DMS79 treated with DMSO at 0.1 percent for 48 hours (cell line): ENCODE results near the gene ADCY5.
A peak's percentile ranks its signal among the peaks of the same experiment; 100 is the strongest.
"Not testable (repeated sequence)": the region's sequence is repeated elsewhere in the genome, so short reads cannot be mapped to it uniquely, and the experiment has no call there.

Experiments used
- DNase-seq: peaks from one replicate; lab custom pipeline; 2025; lab: John Stamatoyannopoulos, UW

ADCY5 gene

DNA sequence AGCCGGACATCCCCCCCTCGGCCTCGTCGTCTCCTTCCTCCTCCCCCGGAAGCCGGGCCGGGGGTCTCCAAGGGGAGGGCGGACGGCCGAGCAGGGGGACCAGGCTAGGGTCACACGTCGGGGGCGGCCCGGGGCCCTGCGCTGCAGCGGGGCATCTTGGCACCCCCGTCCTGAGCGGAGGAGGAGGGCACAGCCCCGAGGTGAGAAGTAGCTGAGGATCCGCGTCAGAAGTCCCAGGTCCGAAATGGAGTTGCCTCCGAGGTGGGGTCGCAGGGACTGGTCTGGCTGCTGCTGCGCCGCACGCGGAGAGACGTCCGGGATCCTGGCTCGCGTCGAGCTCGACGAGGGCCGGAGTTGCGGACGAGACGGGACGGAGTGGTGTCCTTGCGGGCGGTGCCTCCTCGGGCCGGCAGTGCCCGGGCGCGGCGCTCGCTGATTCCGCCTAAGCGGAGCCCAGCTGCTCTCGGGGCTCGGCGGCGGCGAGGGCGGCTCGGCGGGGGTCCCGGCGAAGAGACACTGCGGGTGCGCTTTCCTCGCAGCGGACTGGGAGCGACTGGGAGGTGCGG is at the start of gene ADCY5:
Gene ADCY5 (minus strand): TSS at position 555 of the 566 bp plus-strand sequence. CDS start 545 bp downstream, at position 10.
- no peak for DNase-seq

DNA sequence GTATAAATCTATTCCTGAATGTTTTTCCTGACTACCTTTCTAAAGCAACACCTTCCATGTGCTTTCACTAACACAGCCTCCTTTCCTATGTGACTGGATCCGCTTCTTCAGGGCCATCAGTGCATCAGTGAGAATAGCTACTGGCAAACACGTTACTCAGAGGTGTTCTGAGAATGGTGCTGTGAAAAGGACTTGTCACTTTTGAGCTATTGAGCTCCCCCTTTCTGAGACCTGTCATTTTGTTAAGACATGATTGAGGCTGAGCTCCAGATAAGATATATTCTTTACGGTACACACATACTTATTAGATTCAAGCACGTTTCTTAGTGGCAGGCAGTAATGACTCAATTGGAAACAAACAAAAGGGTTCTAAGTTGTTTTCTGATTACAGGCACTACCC is 45.0 kb upstream of the ADCY5 start:
- DNase-seq, result no peak

- DNase-seq, result no peak
Measured at GRCh38 chr3:123491966-123492587, 43.2 kb upstream of the ADCY5 start.

DNA sequence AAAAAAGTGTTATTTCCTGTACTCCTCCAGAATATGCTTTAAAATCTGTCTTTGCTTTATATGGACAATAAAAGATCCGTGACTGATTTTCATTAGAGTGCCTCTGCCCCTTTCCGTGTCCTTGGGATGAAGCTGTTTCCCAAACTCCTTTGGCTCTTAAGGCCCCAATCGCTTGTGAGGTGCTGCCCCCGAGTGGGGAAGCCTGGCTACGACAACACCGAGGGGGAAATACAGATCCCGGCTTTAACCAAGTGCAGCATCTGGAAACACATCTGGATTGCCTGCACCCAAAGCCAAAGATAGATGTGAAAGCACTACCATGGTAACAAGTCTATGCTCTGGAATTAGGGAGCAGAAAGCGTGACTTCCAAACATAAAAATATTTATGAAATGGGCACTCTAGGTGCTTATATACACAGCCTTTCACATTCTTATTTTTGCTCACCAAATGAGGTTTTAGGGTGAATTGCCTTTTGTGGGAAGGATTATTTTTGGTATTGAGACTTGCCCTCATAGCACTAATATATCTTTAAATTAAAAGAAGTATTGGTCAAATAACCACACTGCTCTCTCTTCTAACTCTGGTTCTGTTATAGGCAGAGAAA is 40.6 kb upstream of the ADCY5 start:
- DNase-seq, result peak; percentile 56

- DNase-seq, result no peak
Measured at GRCh38 chr3:123488645-123489347, 39.9 kb upstream of the ADCY5 start.

DNA sequence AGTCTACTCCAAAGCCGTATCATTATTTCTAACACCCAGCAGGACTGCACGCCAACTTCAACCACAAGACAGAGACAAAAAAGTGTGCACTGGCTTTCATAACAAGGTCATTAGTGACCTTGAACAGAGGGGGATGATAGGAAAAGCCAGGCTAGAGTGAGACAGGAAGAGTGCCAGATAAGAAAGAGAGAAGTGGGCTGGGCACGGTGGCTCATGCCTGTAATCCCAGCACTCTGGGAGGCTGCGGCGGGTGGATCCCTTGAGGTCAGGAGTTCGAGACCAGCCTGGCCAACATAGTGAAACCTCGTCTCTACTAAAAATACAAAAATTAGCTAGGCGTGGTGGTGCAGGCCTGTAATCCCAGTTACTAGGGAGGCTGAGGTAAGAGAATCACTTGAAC is 38.2 kb upstream of the ADCY5 start:
- DNase-seq, result not testable (repeated sequence)

- no peak for DNase-seq
Measured at GRCh38 chr3:123486460-123486859, 37.6 kb upstream of the ADCY5 start.

GRCh38 chr3:123485551-123485950 is 36.7 kb upstream of the ADCY5 start:
- no peak for DNase-seq

GRCh38 chr3:123483146-123483545 is 34.3 kb upstream of the ADCY5 start:
- no peak for DNase-seq

- DNase-seq, result no peak
Measured at GRCh38 chr3:123481722-123482457, 33.0 kb upstream of the ADCY5 start.

DNA sequence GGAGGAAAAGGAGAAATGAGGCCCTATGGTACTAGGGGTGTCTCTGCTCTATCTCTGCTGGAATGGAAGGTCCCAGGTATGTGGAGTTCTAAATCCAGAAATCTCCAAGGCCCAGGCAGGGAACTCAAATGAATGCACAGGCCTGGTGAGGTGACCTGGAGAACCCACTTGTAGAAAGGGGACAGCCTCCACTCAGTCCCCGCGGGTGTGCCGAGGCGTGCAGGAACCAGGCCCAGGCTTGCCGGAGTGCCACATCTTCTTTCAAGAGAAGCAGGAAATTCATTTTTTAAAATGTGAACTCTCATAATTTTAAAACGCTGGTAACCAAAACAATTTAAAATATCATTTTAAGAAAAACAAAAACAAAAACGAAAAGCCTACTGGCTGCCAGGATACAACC is 32.2 kb upstream of the ADCY5 start:
- DNase-seq, result peak; percentile 14

DNA sequence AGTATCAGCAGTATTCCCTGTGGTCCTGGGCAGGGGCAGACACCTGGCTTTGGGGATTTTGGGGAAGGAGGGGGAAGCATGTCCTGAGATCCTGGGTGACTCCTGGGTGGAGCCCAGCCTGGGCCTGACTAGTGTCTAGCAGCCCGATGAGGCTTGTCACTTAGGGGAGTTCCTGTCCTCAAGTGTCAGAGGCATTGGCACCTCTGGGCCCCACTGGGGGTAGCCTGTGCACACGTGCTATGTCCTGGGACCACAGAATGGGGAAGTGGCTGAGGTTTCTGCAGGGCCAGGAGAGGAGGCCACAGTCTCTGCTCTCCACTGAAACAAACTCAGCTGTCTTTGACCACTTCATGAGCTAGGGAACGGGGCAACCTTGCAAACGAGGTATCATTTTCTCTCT is 31.5 kb upstream of the ADCY5 start:
- DNase-seq, result no peak

GRCh38 chr3:123479891-123480290 is 31.0 kb upstream of the ADCY5 start:
- no peak for DNase-seq

- no peak for DNase-seq
Measured at GRCh38 chr3:123478314-123478713, 29.4 kb upstream of the ADCY5 start.

- peak; percentile 11 for DNase-seq
Measured at GRCh38 chr3:123476967-123477750, 28.3 kb upstream of the ADCY5 start.

- no peak for DNase-seq
Measured at GRCh38 chr3:123475786-123476185, 26.9 kb upstream of the ADCY5 start.

DNA sequence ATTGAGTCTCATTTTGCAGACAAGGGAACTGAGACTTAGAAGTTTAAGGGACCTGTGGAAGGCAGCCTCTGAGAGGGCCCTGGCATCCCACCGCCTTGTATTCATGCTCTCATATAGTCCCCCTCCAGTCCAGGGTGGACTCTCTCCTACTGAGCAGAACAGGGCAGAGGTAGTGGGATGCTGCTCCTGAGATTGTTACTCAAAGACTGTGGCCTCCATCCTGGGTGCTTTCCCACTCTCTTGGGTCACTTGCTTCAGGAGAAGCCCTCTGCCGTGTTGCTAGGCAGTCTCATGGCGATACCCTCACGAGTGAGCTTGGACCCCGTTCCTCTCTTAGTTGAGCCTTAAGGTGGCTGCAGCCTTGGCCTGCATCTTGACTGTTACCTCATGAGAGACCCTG is 22.2 kb upstream of the ADCY5 start:
- no peak for DNase-seq

GRCh38 chr3:123469323-123469995 is 20.6 kb upstream of the ADCY5 start:
- no peak for DNase-seq

DNA sequence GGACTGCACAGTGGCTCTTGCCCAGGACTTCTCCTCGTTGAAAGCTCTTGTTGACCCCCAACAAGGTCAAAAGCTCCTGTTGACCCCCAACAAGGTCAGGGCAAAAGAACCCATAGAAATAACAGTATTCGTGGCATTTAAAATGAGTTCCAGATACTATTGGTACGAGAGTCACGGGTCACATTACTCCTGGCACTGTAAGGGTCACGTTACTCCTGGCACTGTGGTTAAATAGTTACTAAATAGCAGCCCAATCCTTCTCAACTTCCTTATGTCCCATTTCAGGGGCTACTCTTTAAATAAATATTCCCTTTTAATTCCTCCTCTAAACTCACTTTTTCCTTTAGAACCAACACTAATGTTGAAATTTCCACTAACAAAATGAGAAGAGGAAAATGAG is 18.2 kb upstream of the ADCY5 start:
- no peak for DNase-seq

DNA sequence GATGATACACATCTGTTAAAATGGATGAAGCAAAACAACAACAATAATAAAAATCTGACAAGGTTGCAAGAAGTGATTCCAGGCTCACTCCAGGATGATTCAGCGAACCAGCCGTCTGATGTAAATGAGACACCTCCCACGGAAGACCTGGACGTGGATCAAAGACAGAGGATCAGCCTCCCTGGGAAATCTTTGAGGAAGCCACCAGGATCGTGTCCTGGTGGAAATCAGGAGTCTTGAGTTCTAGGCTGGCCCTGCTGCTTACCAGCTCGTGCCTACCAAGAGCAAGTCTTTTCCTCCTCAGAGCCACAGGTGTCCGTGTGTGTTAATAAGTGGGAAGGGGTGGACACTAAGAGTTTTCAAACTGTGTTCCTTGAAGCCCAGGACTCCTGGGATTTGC is 15.3 kb upstream of the ADCY5 start:
- no peak for DNase-seq

- DNase-seq, result no peak
Measured at GRCh38 chr3:123459862-123460261, 11.0 kb upstream of the ADCY5 start.
